ENCODE measurements around the gene ATXN7L1.

Gene ATXN7L1

DNA sequence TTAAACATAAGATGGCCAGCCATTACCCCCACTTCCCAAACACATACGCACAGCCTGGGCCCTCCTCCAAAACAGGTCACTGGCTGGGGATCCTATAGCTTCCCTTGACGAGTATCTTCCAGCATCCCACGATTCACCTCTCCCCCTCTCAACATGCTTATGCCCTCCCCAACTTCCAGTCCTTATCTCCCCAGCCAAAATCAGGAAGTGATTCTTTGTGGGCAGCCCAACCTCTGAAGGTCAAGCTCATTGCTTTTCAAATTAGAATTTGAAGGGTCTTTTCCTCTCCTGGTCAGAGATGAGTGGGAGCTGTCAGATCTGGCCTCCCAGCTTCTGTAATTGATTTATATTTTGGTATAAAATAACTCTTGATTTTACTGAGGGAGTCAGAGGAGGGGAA, 133.6 kb downstream of the ATXN7L1 start:
- Histone ChIP-seq H4K12ac (ENCODE audit: low read depth, low read length) (no peak overlapping the region), H2AFZ (ENCODE audit: insufficient read depth, low read length, poor library complexity) (no peak overlapping the region), H3K27me3 (ENCODE audit: insufficient read depth, low read length) (no peaks in the 10 kb centered on the region), H3K9me3 (ENCODE audit: insufficient read depth, low read depth, low read length) (peaks cover 2% of the 10 kb centered on the region), H3K4me3 (ENCODE audit: low read depth, low read length) (no peak overlapping the region), H2BK5ac (ENCODE audit: low read depth, low read length, poor library complexity) (no peak overlapping the region), H3K4me1 (ENCODE audit: control insufficient read depth in 1 of 2, insufficient read depth in 2 of 2, low read length in 2 of 2) (no peaks in the 10 kb centered on the region), H2BK12ac (ENCODE audit: low read length) (no peak overlapping the region), H4K8ac (ENCODE audit: low read depth, low read length) (no peak overlapping the region), H3K36me3 (ENCODE audit: control insufficient read depth in 1 of 2, insufficient read depth in 2 of 2, low read length in 2 of 2) (no peaks in the 10 kb centered on the region), H3K14ac (ENCODE audit: low read length) (no peak overlapping the region), H3K27ac (ENCODE audit: low read depth, low read length) (no peak overlapping the region), H3K79me1 (ENCODE audit: low read length) (no peaks in the 10 kb centered on the region), H3K18ac (ENCODE audit: low read length) (no peak overlapping the region), H4K91ac (ENCODE audit: low read depth, low read length) (no peak overlapping the region), H3K4me2 (ENCODE audit: low read length) (no peak overlapping the region), H3K23ac (ENCODE audit: low read length) (no peak overlapping the region), H2BK120ac (ENCODE audit: insufficient read depth, low read length, poor library complexity) (no peak overlapping the region), H2AK5ac (ENCODE audit: low read length) (no peak overlapping the region), H3K79me2 (ENCODE audit: control insufficient read depth, insufficient read depth, low read length, poor library complexity) (no peaks in the 10 kb centered on the region), H3K9ac (ENCODE audit: low read length) (no peak overlapping the region), H3K4ac (ENCODE audit: low read depth, low read length) (no peak overlapping the region)
- DNase-seq = no peak
- no CpG with 5 or more reads among the region's 3 CpGs for WGBS (ENCODE audit: extremely low coverage, insufficient coverage, insufficient read length)

DNA sequence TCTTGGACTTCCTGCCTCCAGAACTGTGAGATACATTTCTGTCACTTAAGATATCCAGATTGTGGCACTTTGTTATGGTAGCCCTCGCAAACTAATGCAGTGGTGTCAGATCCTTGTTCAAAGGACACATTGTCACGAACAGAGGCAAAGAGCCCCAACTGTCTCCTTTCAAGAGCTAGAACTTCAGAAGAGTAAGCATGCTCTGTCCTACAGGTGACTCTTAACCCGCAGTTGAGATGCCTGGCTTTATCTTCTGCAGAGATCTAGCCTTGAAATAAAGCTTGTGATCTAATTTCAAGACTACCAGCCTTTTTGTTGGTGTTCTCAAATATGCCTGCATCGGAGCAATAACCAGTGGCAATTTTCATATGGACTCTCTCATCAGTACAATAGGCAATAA, 134.4 kb downstream of the ATXN7L1 start:
- Histone ChIP-seq H3K79me2 (ENCODE audit: control insufficient read depth, insufficient read depth, low read length, poor library complexity) (no peaks in the 10 kb centered on the region), H3K23ac (ENCODE audit: low read length) (no peak overlapping the region), H3K18ac (ENCODE audit: low read length) (no peak overlapping the region), H3K4me2 (ENCODE audit: low read length) (no peak overlapping the region), H3K9ac (ENCODE audit: low read length) (peak overlapping the region; percentile 9), H2AFZ (ENCODE audit: insufficient read depth, low read length, poor library complexity) (no peak overlapping the region), H3K27me3 (ENCODE audit: insufficient read depth, low read length) (no peaks in the 10 kb centered on the region), H4K12ac (ENCODE audit: low read depth, low read length) (no peak overlapping the region), H3K4ac (ENCODE audit: low read depth, low read length) (no peak overlapping the region), H3K27ac (ENCODE audit: low read depth, low read length) (no peak overlapping the region), H3K4me3 (ENCODE audit: low read depth, low read length) (no peak overlapping the region), H4K8ac (ENCODE audit: low read depth, low read length) (no peak overlapping the region), H3K79me1 (ENCODE audit: low read length) (no peaks in the 10 kb centered on the region), H3K4me1 (ENCODE audit: control insufficient read depth in 1 of 2, insufficient read depth in 2 of 2, low read length in 2 of 2) (no peaks in the 10 kb centered on the region), H2BK120ac (ENCODE audit: insufficient read depth, low read length, poor library complexity) (no peak overlapping the region), H2BK12ac (ENCODE audit: low read length) (no peak overlapping the region), H2AK5ac (ENCODE audit: low read length) (no peak overlapping the region), H3K14ac (ENCODE audit: low read length) (no peak overlapping the region), H2BK5ac (ENCODE audit: low read depth, low read length, poor library complexity) (no peak overlapping the region), H4K91ac (ENCODE audit: low read depth, low read length) (no peak overlapping the region), H3K9me3 (ENCODE audit: insufficient read depth, low read depth, low read length) (peaks cover 2% of the 10 kb centered on the region), H3K36me3 (ENCODE audit: control insufficient read depth in 1 of 2, insufficient read depth in 2 of 2, low read length in 2 of 2) (no peaks in the 10 kb centered on the region)
- DNase-seq = peak in 1 of 2 donors; percentile 49
- WGBS (ENCODE audit: extremely low coverage, insufficient coverage, insufficient read length) = no CpG with 5 or more reads among the region's 4 CpGs

GRCh38 chr7:105738133-105738532, 138.3 kb downstream of the ATXN7L1 start:
- H3K4me1 ChIP-seq (ENCODE audit: control insufficient read depth in 1 of 2, insufficient read depth in 2 of 2, low read length in 2 of 2) = peaks cover 0 to 2% of the 10 kb centered on the region in 2 experiments
- no peak overlapping the region for H2BK5ac ChIP-seq (ENCODE audit: low read depth, low read length, poor library complexity)
- H2AK5ac ChIP-seq (ENCODE audit: low read length) = no peak overlapping the region
- H3K9ac ChIP-seq (ENCODE audit: low read length) = no peak overlapping the region
- H3K23ac ChIP-seq (ENCODE audit: low read length) = no peak overlapping the region
- H2BK12ac ChIP-seq (ENCODE audit: low read length) = no peak overlapping the region
- no peak overlapping the region for H3K14ac ChIP-seq (ENCODE audit: low read length)
- no peak for DNase-seq
- H3K4ac ChIP-seq (ENCODE audit: low read depth, low read length) = no peak overlapping the region
- H4K8ac ChIP-seq (ENCODE audit: low read depth, low read length) = no peak overlapping the region
- no peaks in the 10 kb centered on the region for H3K79me1 ChIP-seq (ENCODE audit: low read length)
- no peak overlapping the region for H3K18ac ChIP-seq (ENCODE audit: low read length)
- H3K9me3 ChIP-seq (ENCODE audit: insufficient read depth, low read depth, low read length) = peaks cover 2% of the 10 kb centered on the region
- H3K4me3 ChIP-seq (ENCODE audit: low read depth, low read length) = no peak overlapping the region
- H3K79me2 ChIP-seq (ENCODE audit: control insufficient read depth, insufficient read depth, low read length, poor library complexity) = no peaks in the 10 kb centered on the region
- no peaks in the 10 kb centered on the region for H3K36me3 ChIP-seq (ENCODE audit: control insufficient read depth in 1 of 2, insufficient read depth in 2 of 2, low read length in 2 of 2)
- H4K91ac ChIP-seq (ENCODE audit: low read depth, low read length) = no peak overlapping the region
- WGBS (ENCODE audit: extremely low coverage, insufficient coverage, insufficient read length) = no CpG with 5 or more reads among the region's 2 CpGs
- no peak overlapping the region for H2BK120ac ChIP-seq (ENCODE audit: insufficient read depth, low read length, poor library complexity)
- H3K27ac ChIP-seq (ENCODE audit: low read depth, low read length) = no peak overlapping the region
- H3K4me2 ChIP-seq (ENCODE audit: low read length) = no peak overlapping the region
- no peaks in the 10 kb centered on the region for H3K27me3 ChIP-seq (ENCODE audit: insufficient read depth, low read length)
- no peak overlapping the region for H2AFZ ChIP-seq (ENCODE audit: insufficient read depth, low read length, poor library complexity)
- H4K12ac ChIP-seq (ENCODE audit: low read depth, low read length) = no peak overlapping the region

GRCh38 chr7:105734233-105734632, 142.2 kb downstream of the ATXN7L1 start:
- Histone ChIP-seq H2BK12ac (ENCODE audit: low read length) (no peak overlapping the region), H3K4me3 (ENCODE audit: low read depth, low read length) (no peak overlapping the region), H4K8ac (ENCODE audit: low read depth, low read length) (no peak overlapping the region), H3K18ac (ENCODE audit: low read length) (no peak overlapping the region), H3K27me3 (ENCODE audit: insufficient read depth, low read length) (no peaks in the 10 kb centered on the region), H3K9me3 (ENCODE audit: insufficient read depth, low read depth, low read length) (no peaks in the 10 kb centered on the region), H2AFZ (ENCODE audit: insufficient read depth, low read length, poor library complexity) (no peak overlapping the region), H3K79me1 (ENCODE audit: low read length) (no peaks in the 10 kb centered on the region), H4K91ac (ENCODE audit: low read depth, low read length) (no peak overlapping the region), H3K4me2 (ENCODE audit: low read length) (peak overlapping the region; percentile 36), H3K36me3 (ENCODE audit: control insufficient read depth in 1 of 2, insufficient read depth in 2 of 2, low read length in 2 of 2) (no peaks in the 10 kb centered on the region), H3K27ac (ENCODE audit: low read depth, low read length) (no peak overlapping the region), H3K4me1 (ENCODE audit: control insufficient read depth in 1 of 2, insufficient read depth in 2 of 2, low read length in 2 of 2) (peaks cover 0 to 2% of the 10 kb centered on the region in 2 experiments), H4K12ac (ENCODE audit: low read depth, low read length) (no peak overlapping the region), H2BK120ac (ENCODE audit: insufficient read depth, low read length, poor library complexity) (no peak overlapping the region), H2BK5ac (ENCODE audit: low read depth, low read length, poor library complexity) (no peak overlapping the region), H2AK5ac (ENCODE audit: low read length) (no peak overlapping the region), H3K4ac (ENCODE audit: low read depth, low read length) (no peak overlapping the region), H3K9ac (ENCODE audit: low read length) (no peak overlapping the region), H3K14ac (ENCODE audit: low read length) (no peak overlapping the region), H3K79me2 (ENCODE audit: control insufficient read depth, insufficient read depth, low read length, poor library complexity) (no peaks in the 10 kb centered on the region), H3K23ac (ENCODE audit: low read length) (no peak overlapping the region)
- DNase-seq = no peak
- WGBS (ENCODE audit: extremely low coverage, insufficient coverage, insufficient read length) = no CpG with 5 or more reads among the region's 6 CpGs

Measured in trophoblast cell (in vitro differentiated cells and primary cell).